Ascending aorta (tissue), 2 donors: ENCODE measurements around the gene NFE2L2. TPM values are rescaled to one million over a fixed set of nuclear protein-coding genes. Genes with fewer than 3 reads are reported as not detected.

ENCODE experiments used
- DNase-seq, 2 donors: peaks; one replicate each; pipeline ENCODE4 v3.0.0-alpha.2; 2019; ENCODE audit warnings: low spot score in 2 of 2
- H3K27ac ChIP-seq, 2 donors: fragments of 200-600 bp; sonication (generic); one replicate each; pipeline ENCODE4 v1.5.1; 2016 to 2017; ENCODE audit warnings: mild to moderate bottlenecking in 1 of 2
- H3K27me3 ChIP-seq: fragments of 200-600 bp; sonication (generic); one replicate; pipeline ENCODE4 v1.5.1; 2017
- H3K36me3 ChIP-seq, 2 donors: fragments of 200-600 bp; sonication (generic); one replicate each; pipeline ENCODE4 v1.5.1; 2016
- H3K4me1 ChIP-seq, 2 donors: fragments of 200-600 bp; sonication (generic); one replicate each; pipeline ENCODE4 v1.5.1; 2016 to 2017; ENCODE audit warnings: mild to moderate bottlenecking in 1 of 2
- H3K4me3 ChIP-seq, 2 donors: fragments of 200-600 bp; sonication (generic); one replicate each; pipeline ENCODE4 v1.5.1; 2016 to 2017; ENCODE audit warnings: mild to moderate bottlenecking in 1 of 2
- H3K9me3 ChIP-seq, 2 donors: fragments of 200-600 bp; sonication (generic); one replicate each; pipeline ENCODE4 v1.5.1; 2016
- intact Hi-C: fragments of 100-400 bp; cut with DNase I; formaldehyde crosslinking; loops from one replicate; pipeline ENCODE4 v1.15.1; 2023
- total RNA-seq: library from RNA; depleted of rRNA; stranded (reverse); fragments of >200 nt; gene quantifications from one replicate; pipeline ENCODE4 v1.1.0, GENCODE V29; 2016
- TF ChIP-seq, protein P1 (sequence below), 3 experiments: fragments of 200-600 bp in 2 of 3; fragments of 450-650 bp in 1 of 3; sonication (generic) in 2 of 3; IDR thresholded peaks; one replicate each; pipeline ENCODE4 v1.5.1; 2016 to 2019; ENCODE audit warnings: antibody characterized with exemption in 3 of 3, mild to moderate bottlenecking in 1 of 3, moderate library complexity in 1 of 3

NFE2L2 gene
- total RNA-seq, 1 donor from 2014 or later: 99.3 TPM

DNA sequence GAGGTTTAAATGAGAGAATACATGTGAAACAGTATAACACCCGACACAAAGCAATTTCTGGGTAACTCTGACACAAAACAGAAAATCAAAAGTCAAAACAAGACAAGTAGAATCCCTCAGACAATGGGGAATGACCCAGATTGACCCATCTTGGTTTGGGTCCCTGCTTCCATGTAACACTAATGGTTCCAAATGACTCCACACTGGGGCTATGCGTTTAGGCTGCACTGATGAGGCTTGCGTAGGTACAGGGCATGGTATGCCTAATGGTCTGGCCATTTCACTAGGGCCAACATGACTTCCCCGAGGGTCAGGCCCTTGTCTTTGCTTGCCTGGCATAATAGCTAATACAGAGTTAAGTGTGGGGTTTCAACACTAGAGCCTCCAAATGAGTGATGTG is 27.2 kb upstream of the NFE2L2 start:
- H3K9me3 ChIP-seq: no peaks in the 10 kb centered on the region
- H3K4me1 ChIP-seq: peaks cover 0 to 7% of the 10 kb centered on the region in 2 donors
- TF ChIP-seq, protein P1, sequence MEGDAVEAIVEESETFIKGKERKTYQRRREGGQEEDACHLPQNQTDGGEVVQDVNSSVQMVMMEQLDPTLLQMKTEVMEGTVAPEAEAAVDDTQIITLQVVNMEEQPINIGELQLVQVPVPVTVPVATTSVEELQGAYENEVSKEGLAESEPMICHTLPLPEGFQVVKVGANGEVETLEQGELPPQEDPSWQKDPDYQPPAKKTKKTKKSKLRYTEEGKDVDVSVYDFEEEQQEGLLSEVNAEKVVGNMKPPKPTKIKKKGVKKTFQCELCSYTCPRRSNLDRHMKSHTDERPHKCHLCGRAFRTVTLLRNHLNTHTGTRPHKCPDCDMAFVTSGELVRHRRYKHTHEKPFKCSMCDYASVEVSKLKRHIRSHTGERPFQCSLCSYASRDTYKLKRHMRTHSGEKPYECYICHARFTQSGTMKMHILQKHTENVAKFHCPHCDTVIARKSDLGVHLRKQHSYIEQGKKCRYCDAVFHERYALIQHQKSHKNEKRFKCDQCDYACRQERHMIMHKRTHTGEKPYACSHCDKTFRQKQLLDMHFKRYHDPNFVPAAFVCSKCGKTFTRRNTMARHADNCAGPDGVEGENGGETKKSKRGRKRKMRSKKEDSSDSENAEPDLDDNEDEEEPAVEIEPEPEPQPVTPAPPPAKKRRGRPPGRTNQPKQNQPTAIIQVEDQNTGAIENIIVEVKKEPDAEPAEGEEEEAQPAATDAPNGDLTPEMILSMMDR (IDR thresholded peaks at IDR 0.05): no peak
- H3K4me3 ChIP-seq: no peak overlapping the region
- no peak for DNase-seq
- no peak overlapping the region for H3K27ac ChIP-seq
- H3K36me3 ChIP-seq: no peaks in the 10 kb centered on the region
- no peaks in the 10 kb centered on the region for H3K27me3 ChIP-seq
- intact Hi-C loops: no loop called here

DNA sequence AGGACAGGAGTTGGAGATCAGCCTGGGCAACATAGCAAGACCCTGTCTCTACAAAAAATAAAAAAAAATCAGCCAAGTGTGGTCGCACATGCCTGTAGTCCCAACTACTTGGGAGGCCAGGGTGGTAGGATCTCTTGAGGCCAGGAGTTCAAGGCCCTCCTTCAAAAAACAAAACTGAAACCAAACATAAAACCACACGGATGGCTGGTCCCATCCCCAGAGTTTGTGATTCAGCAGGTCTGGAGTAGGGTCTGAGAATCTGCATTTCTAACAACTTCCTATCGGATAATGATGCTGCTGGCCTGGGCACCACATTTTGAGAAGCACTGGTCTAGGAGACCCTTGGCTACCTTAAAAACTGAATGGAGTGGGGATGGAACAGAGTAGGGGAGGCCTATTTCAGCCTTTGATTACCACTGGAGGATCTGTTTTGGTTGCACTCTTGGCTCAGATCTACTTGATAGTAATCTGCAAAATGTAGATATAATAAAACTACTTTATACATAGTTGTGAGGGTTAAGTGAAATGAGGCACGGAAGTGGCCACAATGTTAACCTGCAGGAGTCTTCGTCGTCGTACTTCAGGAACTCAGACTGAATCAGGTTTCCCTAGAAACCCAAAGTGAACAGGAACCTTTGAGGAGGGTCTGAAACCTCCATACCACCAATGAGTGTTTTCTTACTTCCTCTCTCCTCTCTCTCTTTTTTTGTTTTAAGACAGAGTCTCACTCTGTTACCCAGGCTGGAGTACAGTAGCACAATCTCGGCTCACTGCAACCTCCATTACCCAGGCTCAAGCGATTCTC is 25.5 kb upstream of the NFE2L2 start:
- Histone ChIP-seq H3K4me3 (no peak overlapping the region), H3K36me3 (no peaks in the 10 kb centered on the region), H3K27me3 (no peaks in the 10 kb centered on the region), H3K4me1 (peaks cover 0 to 2% of the 10 kb centered on the region in 2 donors), H3K27ac (no peak overlapping the region), H3K9me3 (no peaks in the 10 kb centered on the region)
- TF ChIP-seq, protein P1 (IDR thresholded peaks at IDR 0.05): no peak
- no peak for DNase-seq
- intact Hi-C loops: no loop called here

DNA sequence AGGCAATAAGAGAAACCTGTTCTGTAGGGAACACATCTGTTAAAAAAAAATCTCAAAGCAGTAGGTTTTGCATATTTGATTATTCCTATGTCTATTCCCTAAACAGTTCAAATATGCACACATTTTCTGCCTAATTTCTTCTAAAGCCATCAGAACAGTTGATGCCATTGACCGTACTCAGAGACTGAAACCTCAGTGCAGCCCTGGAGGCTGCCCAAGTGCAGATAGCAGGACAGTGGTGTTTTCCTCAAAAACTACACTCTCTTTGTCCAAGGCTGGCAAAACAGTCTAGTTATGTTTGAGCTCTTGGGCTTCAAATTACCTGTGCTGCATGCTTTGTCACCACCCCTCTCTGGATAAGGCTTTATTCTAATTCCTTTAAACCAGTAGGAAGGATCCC is 23.3 kb upstream of the NFE2L2 start:
- H3K4me3 ChIP-seq: no peak overlapping the region
- no peaks in the 10 kb centered on the region for H3K9me3 ChIP-seq
- H3K4me1 ChIP-seq: peaks cover 0 to under 1% of the 10 kb centered on the region in 2 donors
- TF ChIP-seq, protein P1 (IDR thresholded peaks at IDR 0.05): no peak
- no peak overlapping the region for H3K27ac ChIP-seq
- DNase-seq: no peak
- no peaks in the 10 kb centered on the region for H3K36me3 ChIP-seq
- no peaks in the 10 kb centered on the region for H3K27me3 ChIP-seq
- intact Hi-C loops: no loop called here

DNA sequence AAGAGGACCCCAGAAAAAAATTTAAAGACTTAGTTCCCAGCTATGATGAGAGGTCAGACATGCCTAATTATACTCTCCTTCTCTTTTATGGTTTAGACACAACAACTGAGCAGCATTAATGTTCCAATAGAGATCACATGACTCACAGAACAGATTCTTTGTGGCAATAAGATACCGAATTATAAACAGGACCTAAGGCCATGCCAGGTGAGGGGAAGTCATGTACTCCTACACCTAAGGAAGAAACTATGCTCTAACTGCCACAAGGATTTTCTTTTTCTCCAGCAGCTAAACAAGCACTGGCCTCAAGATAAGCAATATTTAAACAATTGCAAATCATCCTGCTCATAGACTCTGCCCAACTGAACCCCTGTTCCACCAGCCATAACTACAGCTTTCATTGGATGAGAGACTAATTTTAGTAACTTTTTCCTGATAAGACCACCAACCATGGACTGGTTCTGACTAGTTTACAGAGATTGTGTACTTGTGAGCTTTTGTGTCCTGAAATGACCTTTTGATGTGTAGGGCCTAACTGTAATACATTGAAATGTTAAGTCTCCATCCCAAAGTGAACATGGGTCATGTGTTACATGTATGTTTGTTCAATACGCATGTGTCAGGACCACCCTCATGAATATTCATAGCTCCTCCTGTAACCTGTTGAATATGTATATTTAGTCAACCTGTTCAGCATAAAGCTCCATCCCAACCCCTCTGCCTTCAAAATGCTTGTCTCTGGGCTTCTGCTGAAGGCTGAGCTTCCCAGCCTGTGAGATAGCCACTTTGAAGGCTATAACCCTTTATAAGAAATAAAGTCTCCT is 21.6 kb upstream of the NFE2L2 start:
- Histone ChIP-seq H3K36me3 (no peaks in the 10 kb centered on the region), H3K27ac (no peak overlapping the region), H3K4me3 (no peak overlapping the region), H3K4me1 (peaks cover 0 to 10% of the 10 kb centered on the region in 2 donors), H3K9me3 (no peaks in the 10 kb centered on the region), H3K27me3 (no peaks in the 10 kb centered on the region)
- no peak for DNase-seq
- TF ChIP-seq, protein P1 (IDR thresholded peaks at IDR 0.05): no peak
- intact Hi-C loops: no loop called here

DNA sequence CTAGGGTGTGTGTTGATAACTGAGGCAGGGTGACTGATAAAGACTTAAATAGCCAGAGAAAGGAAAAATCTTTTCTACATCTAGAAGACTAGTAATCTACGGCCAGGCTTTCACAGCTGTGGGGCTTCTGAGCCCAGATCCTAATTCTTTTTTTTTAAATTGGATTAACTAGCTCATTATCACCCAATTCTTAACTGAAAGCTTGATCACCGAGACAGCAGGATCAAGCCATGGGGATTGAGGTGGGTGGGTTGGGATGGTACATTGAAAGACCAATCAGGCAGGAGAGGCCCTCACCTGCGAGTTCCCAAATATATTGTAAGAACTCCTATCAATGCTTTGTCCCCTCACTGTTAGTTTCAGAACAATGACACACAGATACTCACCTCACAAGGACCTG is 20.0 kb upstream of the NFE2L2 start:
- H3K36me3 ChIP-seq: no peaks in the 10 kb centered on the region
- no peak overlapping the region for H3K4me3 ChIP-seq
- no peak overlapping the region for H3K27ac ChIP-seq
- intact Hi-C loops: no loop called here
- no peaks in the 10 kb centered on the region for H3K9me3 ChIP-seq
- TF ChIP-seq, protein P1 (IDR thresholded peaks at IDR 0.05): no peak
- peaks cover 0 to 13% of the 10 kb centered on the region in 2 donors for H3K4me1 ChIP-seq
- H3K27me3 ChIP-seq: no peaks in the 10 kb centered on the region
- DNase-seq: no peak
